PC-3 (cell line): ENCODE data around the gene TOX3. TPM values are rescaled to one million over a fixed set of nuclear protein-coding genes. Genes with fewer than 3 reads are reported as not detected.

Experiments used
- ATAC-seq: fragments of 200-7000 bp; cut with Tn5 transposase; 2 replicates; pipeline ENCODE4 v1.9.1; 2020; ENCODE audit warnings: mild to moderate bottlenecking, moderate library complexity
- BruUV-seq: library from RNA; stranded (reverse); fragments of 400-500 nt; replicated peaks from 2 replicates; lab custom pipeline; 2021; lab: Mats Ljungman, UMichigan
- CTCF ChIA-PET: fragments of 300-600 bp; sonication (Branson Sonifier 250); formaldehyde crosslinking; loops from one replicate; lab custom pipeline; 2022; ENCODE audit warnings: antibody characterized with exemption; lab: Charles Lee
- POLR2A ChIA-PET: fragments of 300-600 bp; sonication (Branson Sonifier 250); formaldehyde crosslinking; loops from one replicate; lab custom pipeline; 2022; ENCODE audit warnings: antibody characterized with exemption; ENCODE audit not compliant: unreplicated experiment; lab: Charles Lee
- DNase-seq: peaks from one replicate; pipeline ENCODE4 v3.0.0-alpha.2; 2015
- H2AFZ ChIP-seq: fragments of 300-600 bp; sonication (generic); 2 replicates; pipeline ENCODE4 v1.6.0; 2016; ENCODE audit warnings: antibody characterized with exemption, low read length
- H3F3A ChIP-seq: fragments of 300-600 bp; sonication (generic); one replicate; pipeline ENCODE4 v1.6.0; 2017; ENCODE audit warnings: antibody characterized with exemption, low read length, control low read depth, mild to moderate bottlenecking; ENCODE audit not compliant: unreplicated experiment
- H3K27ac ChIP-seq: fragments of 300-600 bp; sonication (generic); 2 replicates; pipeline ENCODE4 v1.5.1; 2016; ENCODE audit warnings: mild to moderate bottlenecking, low read length
- H3K27me3 ChIP-seq: fragments of 300-600 bp; sonication (generic); 2 replicates; pipeline ENCODE4 v1.6.1; 2016; ENCODE audit warnings: low read length, mixed read lengths
- H3K36me3 ChIP-seq: fragments of 300-600 bp; sonication (generic); 2 replicates; pipeline ENCODE4 v1.6.1; 2016; ENCODE audit warnings: low read depth, mixed run types, low read length, mixed read lengths
- H3K4me1 ChIP-seq: fragments of 300-600 bp; sonication (generic); 2 replicates; pipeline ENCODE4 v1.5.1; 2016; ENCODE audit warnings: low read length; ENCODE audit not compliant: insufficient read depth
- H3K4me2 ChIP-seq: fragments of 300-600 bp; sonication (generic); 2 replicates; pipeline ENCODE4 v1.6.0; 2016; ENCODE audit warnings: low read length
- H3K4me3 ChIP-seq: fragments of 300-600 bp; sonication (generic); 2 replicates; pipeline ENCODE4 v1.5.1; 2016; ENCODE audit warnings: mild to moderate bottlenecking, low read length, mixed read lengths
- H3K79me2 ChIP-seq: fragments of 300-600 bp; sonication (generic); 2 replicates; pipeline ENCODE4 v1.6.1; 2017; ENCODE audit warnings: low read length, mixed read lengths
- H3K9ac ChIP-seq: fragments of 300-600 bp; sonication (generic); 2 replicates; pipeline ENCODE4 v1.6.0; 2016; ENCODE audit warnings: mild to moderate bottlenecking, low read length
- H3K9me2 ChIP-seq: fragments of 300-600 bp; sonication (generic); replicated peaks from 2 replicates; pipeline ENCODE4 v1.6.1; 2016; ENCODE audit warnings: mixed run types, low read length, mixed read lengths
- H3K9me3 ChIP-seq: fragments of 300-600 bp; sonication (generic); 2 replicates; pipeline ENCODE4 v1.6.1; 2016; ENCODE audit warnings: low read length, mixed read lengths
- H4K20me1 ChIP-seq: fragments of 300-600 bp; sonication (generic); 2 replicates; pipeline ENCODE4 v1.6.1; 2016; ENCODE audit warnings: low read length, mixed read lengths
- CTCF ChIP-seq: fragments of 300-600 bp; sonication (generic); conservative IDR thresholded peaks from 2 replicates; pipeline ENCODE4 v1.5.1; 2017; ENCODE audit warnings: antibody characterized with exemption, low read depth, mild to moderate bottlenecking, low read length
- EZH2 ChIP-seq: fragments of 300-600 bp; sonication (generic); IDR thresholded peaks from one replicate; pipeline ENCODE4 v1.6.1; 2017; ENCODE audit warnings: antibody characterized with exemption, mild to moderate bottlenecking, low read length; ENCODE audit not compliant: unreplicated experiment
- EZH2phosphoT487 ChIP-seq: fragments of 300-600 bp; sonication (generic); IDR thresholded peaks from 2 replicates; pipeline ENCODE4 v1.6.1; 2018; ENCODE audit warnings: mild to moderate bottlenecking, antibody characterized with exemption, low read length, borderline replicate concordance
- intact Hi-C: fragments of 100-400 bp; cut with micrococcal nuclease; formaldehyde crosslinking; loops from 2 replicates; pipeline ENCODE4 v1.9.0; 2023
- total RNA-seq: library from RNA; depleted of rRNA; stranded (reverse); fragments of >200 nt; gene quantifications from 2 replicates; pipeline ENCODE4 v1.2.3, GENCODE V29; 2014

The TOX3 gene
- total RNA-seq, 1 experiment from 2014 or later, result not detected

DNA sequence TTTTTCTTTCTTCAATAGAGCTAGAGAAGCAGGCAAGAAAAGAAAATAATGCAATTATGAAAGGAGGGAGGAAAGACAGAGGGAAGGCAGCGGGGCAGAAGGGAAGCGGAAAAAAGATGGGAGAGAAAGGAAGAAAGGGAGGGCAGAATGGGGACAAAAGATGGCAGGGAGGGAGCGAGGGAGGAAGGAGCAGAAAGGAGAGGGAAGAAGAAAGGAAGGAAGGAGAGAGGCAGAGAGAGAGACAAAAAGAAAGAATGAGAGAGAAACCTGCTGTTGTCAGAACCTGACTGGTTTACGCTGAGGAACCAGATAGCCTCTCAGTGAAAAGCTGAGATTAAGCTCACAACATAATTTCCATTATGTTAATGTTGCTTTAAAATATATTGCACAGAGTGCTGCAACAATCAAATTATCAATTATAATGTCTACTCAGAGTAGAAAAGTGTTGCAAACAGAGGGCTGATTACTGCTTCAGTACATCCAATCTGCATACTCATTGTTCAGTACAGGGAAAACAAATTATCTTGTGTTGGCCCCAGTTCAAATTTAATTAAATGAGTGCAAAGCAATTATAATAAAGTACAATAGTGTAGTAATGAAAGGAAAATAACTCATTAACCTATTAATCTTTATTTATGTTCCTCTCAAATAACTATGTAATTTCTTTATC is 32.0 kb upstream of the TOX3 start:
- Histone ChIP-seq H3K4me1 (no peaks in the 10 kb centered on the region), H3F3A (no peaks in the 10 kb centered on the region), H3K4me2 (no peak overlapping the region), H3K9ac (no peak overlapping the region), H4K20me1 (no peaks in the 10 kb centered on the region), H3K27me3 (no peaks in the 10 kb centered on the region), H3K4me3 (no peak overlapping the region), H3K27ac (no peak overlapping the region), H3K36me3 (no peaks in the 10 kb centered on the region), H3K9me2 (no peaks in the 10 kb centered on the region), H3K79me2 (no peaks in the 10 kb centered on the region), H2AFZ (no peak overlapping the region), H3K9me3 (no peaks in the 10 kb centered on the region)
- intact Hi-C loops, result no loop called here
- TF ChIP-seq EZH2phosphoT487 (no peak), EZH2 (no peak), CTCF (no peak)
- ATAC-seq (no peak), DNase-seq (no peak)
- BruUV-seq, result no TSS peak
- ChIA-PET CTCF (no interaction called here), POLR2A (no interaction called here)

DNA sequence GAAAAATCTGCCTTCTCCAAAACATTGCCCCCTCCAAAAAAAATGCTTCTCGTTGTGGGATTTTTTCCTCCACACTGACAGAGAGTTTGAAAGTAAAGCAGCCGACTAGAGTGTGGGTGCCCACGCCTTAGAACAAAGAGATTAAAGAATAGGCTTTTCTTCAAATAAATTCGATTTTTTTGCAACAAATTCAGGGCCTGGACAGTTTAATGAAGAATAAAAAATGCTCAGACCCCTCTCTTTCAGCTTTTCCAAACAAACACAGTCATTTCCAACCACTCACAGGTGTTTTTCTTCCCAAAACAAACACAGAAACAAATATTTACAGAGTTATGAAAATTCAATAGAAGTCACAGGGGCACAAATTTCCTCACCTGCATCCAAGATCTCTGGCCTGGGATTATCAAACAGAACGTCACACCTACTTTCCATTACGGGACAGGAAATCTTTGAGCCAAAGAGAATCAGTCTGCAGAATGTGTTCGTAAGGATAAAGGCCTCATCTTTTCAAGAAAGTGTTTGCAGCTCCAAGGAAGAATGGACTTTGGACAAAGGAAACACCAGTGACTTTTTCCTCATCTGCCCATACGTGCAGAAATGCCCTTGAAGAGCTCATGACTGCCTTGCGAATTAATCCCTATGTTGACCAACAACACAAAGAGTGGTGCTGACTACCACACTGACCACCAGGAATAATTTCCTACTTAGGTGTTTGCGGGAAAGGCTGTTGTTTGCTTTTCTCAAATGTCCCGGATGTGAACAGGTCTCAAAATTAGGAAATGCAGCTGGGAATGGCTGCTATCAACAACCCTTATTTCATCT is 31.3 kb upstream of the TOX3 start:
- POLR2A ChIA-PET, result no interaction called here
- Histone ChIP-seq H3K4me1 (no peaks in the 10 kb centered on the region), H2AFZ (no peak overlapping the region), H3K4me2 (no peak overlapping the region), H3K79me2 (no peaks in the 10 kb centered on the region), H3K9ac (no peak overlapping the region), H3F3A (no peaks in the 10 kb centered on the region), H3K9me3 (no peaks in the 10 kb centered on the region), H3K36me3 (no peaks in the 10 kb centered on the region), H4K20me1 (no peaks in the 10 kb centered on the region), H3K27me3 (no peaks in the 10 kb centered on the region), H3K27ac (no peak overlapping the region), H3K9me2 (no peaks in the 10 kb centered on the region), H3K4me3 (no peak overlapping the region)
- DNase-seq (no peak), ATAC-seq (no peak)
- intact Hi-C loops, result no loop called here
- no peak for TF ChIP-seq EZH2
- TF ChIP-seq CTCF, result no peak
- TF ChIP-seq EZH2phosphoT487, result no peak
- CTCF ChIA-PET, result no interaction called here
- no TSS peak for BruUV-seq
